SK-N-SH treated with all-trans-retinoic acid at 6 μM for 48 hours (cell line): Measurements from ENCODE around the gene TMEM254.
A peak's percentile ranks its signal among the peaks of the same experiment; 100 is the strongest.

Source experiments
- ATAC-seq: fragments of 200-7000 bp; cut with Tn5 transposase; 3 replicates; pipeline ENCODE4 v1.9.1; 2020; ENCODE audit warnings: mild to moderate bottlenecking, moderate library complexity
- ARNTL ChIP-seq: fragments of 450-650 bp; formaldehyde crosslinking; IDR thresholded peaks from 2 replicates; pipeline ENCODE4 v1.5.0; 2020; ENCODE audit warnings: low read depth, mild to moderate bottlenecking, moderate library complexity, borderline replicate concordance
- BACH2 ChIP-seq: fragments of 250-450 bp; sonication (Bioruptor Pico); IDR thresholded peaks from 2 replicates; pipeline ENCODE4 v1.9.0; 2021; ENCODE audit warnings: mild to moderate bottlenecking, borderline replicate concordance
- CREB5 ChIP-seq: fragments of 250-450 bp; sonication (Bioruptor Pico); IDR thresholded peaks from 2 replicates; pipeline ENCODE4 v1.5.1; 2020; ENCODE audit warnings: low read depth, mild to moderate bottlenecking, moderate library complexity
- CSDC2 ChIP-seq: fragments of 250-450 bp; sonication (Bioruptor Pico); IDR thresholded peaks from 2 replicates; pipeline ENCODE4 v1.5.0; 2020; ENCODE audit warnings: mild to moderate bottlenecking, moderate library complexity
- ESRRG ChIP-seq: fragments of 250-450 bp; sonication (Bioruptor Pico); IDR thresholded peaks from 2 replicates; pipeline ENCODE4 v1.6.1; 2021; ENCODE audit warnings: mild to moderate bottlenecking
- GLIS3 ChIP-seq: fragments of 250-450 bp; sonication (Bioruptor Pico); IDR thresholded peaks from 2 replicates; pipeline ENCODE4 v1.5.0; 2020; ENCODE audit warnings: mild to moderate bottlenecking, moderate library complexity
- ISL1 ChIP-seq: fragments of 250-450 bp; sonication (Bioruptor Pico); IDR thresholded peaks from 2 replicates; pipeline ENCODE4 v2.1.2; 2022; ENCODE audit warnings: mild to moderate bottlenecking, moderate library complexity
- OSR1 ChIP-seq: fragments of 250-450 bp; sonication (Bioruptor Pico); IDR thresholded peaks from 2 replicates; pipeline ENCODE4 v1.8.0; 2022; ENCODE audit warnings: moderate library complexity, mild to moderate bottlenecking, inconsistent platforms
- PATZ1 ChIP-seq: fragments of 250-450 bp; sonication (Bioruptor Pico); IDR thresholded peaks from 2 replicates; pipeline ENCODE4 v1.8.0; 2020; ENCODE audit warnings: mild to moderate bottlenecking, moderate library complexity, borderline replicate concordance
- POU6F1 ChIP-seq: fragments of 250-450 bp; sonication (Bioruptor Pico); IDR thresholded peaks from 2 replicates; pipeline ENCODE4 v1.8.0; 2021; ENCODE audit warnings: low read depth, mild to moderate bottlenecking, moderate library complexity, borderline replicate concordance
- PPARA ChIP-seq: fragments of 250-450 bp; sonication (Bioruptor Pico); IDR thresholded peaks from 2 replicates; pipeline ENCODE4 v1.5.0; 2020; ENCODE audit warnings: mild to moderate bottlenecking, borderline replicate concordance
- RARB ChIP-seq: fragments of 250-450 bp; sonication (Bioruptor Pico); IDR thresholded peaks from 2 replicates; pipeline ENCODE4 v1.8.0; 2021; ENCODE audit warnings: mild to moderate bottlenecking, moderate library complexity
- SNAI2 ChIP-seq: fragments of 250-450 bp; sonication (Bioruptor Pico); IDR thresholded peaks from 2 replicates; pipeline ENCODE4 v1.5.0; 2020; ENCODE audit warnings: mild to moderate bottlenecking, moderate library complexity
- TCF4 ChIP-seq: fragments of 250-450 bp; sonication (Bioruptor Pico); IDR thresholded peaks from 2 replicates; pipeline ENCODE4 v1.8.0; 2021; ENCODE audit warnings: mild to moderate bottlenecking, moderate library complexity, borderline replicate concordance
- TOX ChIP-seq: fragments of 250-450 bp; sonication (Bioruptor Pico); IDR thresholded peaks from 2 replicates; pipeline ENCODE4 v1.8.0; 2021; ENCODE audit warnings: mild to moderate bottlenecking, moderate library complexity, borderline replicate concordance
- ZC3H10 ChIP-seq: fragments of 250-450 bp; sonication (Bioruptor Pico); IDR thresholded peaks from 2 replicates; pipeline ENCODE4 v1.5.1; 2021; ENCODE audit warnings: mild to moderate bottlenecking, moderate library complexity
- ZFP3 ChIP-seq: fragments of 250-450 bp; sonication (Bioruptor Pico); IDR thresholded peaks from 2 replicates; pipeline ENCODE4 v1.5.0; 2020; ENCODE audit warnings: mild to moderate bottlenecking, moderate library complexity
- ZFP30 ChIP-seq: fragments of 450-650 bp; formaldehyde crosslinking; IDR thresholded peaks from 2 replicates; pipeline ENCODE4 v1.5.0; 2022; ENCODE audit warnings: mild to moderate bottlenecking, moderate library complexity
- ZNF565 ChIP-seq: fragments of 450-650 bp; formaldehyde crosslinking; conservative IDR thresholded peaks from 2 replicates; pipeline ENCODE4 v1.5.0; 2020; ENCODE audit warnings: low read depth, mild to moderate bottlenecking, moderate library complexity
- ZNF70 ChIP-seq: fragments of 450-650 bp; formaldehyde crosslinking; IDR thresholded peaks from 2 replicates; pipeline ENCODE4 v1.5.0; 2020; ENCODE audit warnings: mild to moderate bottlenecking, moderate library complexity
- ZNF8 ChIP-seq: fragments of 450-650 bp; formaldehyde crosslinking; IDR thresholded peaks from 2 replicates; pipeline ENCODE4 v1.5.0; 2020; ENCODE audit warnings: mild to moderate bottlenecking, moderate library complexity
- TF ChIP-seq, protein P1 (sequence below): fragments of 250-450 bp; sonication (Bioruptor Pico); IDR thresholded peaks from 2 replicates; pipeline ENCODE4 v1.5.1; 2021; ENCODE audit warnings: mild to moderate bottlenecking, moderate library complexity

The TMEM254 gene

DNA sequence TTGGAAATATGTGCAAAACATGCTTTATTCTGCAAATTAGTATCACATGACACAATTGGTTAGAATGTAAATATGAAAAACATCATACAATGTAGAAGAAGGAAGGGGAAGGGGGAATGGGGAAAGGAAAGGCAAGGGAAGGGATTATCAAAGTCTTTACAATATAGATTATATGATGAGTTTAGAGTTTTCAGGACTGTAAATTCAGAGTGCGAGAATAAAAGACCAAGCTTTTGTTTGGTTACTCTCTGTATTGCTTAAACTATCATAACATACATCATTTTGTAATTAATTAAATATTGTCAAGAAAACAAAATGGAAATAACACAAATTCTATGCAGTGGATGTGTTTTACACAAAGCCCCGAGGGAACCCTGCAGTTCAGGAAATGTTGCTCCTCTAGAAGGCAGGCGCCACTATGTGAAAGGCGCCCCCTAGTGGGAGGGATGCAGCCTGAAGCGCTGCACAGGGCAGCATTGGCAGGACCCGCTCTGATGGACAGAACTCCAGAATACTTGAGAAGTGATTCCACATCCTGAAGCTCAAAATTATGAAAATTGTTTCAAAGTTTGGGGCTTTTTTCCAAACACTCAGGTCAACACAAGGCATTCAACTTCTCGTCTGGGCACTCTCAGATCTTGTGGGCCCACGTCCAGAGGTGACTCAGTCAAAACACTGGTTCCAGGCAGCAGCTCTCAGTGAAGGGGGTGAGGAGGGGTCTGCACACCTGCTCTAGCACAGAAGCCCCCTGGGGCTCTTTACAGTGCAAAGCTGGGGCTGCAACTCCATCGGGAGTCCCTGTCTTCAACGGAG is 31.6 kb upstream of the TMEM254 start:
- peak; percentile 99 for ATAC-seq
- no peak for TF ChIP-seq ZC3H10 (CRISPR knock-in tag)

GRCh38 chr10:80050752-80051151 is 27.7 kb upstream of the TMEM254 start:
- ATAC-seq, result no peak
- TF ChIP-seq ISL1 (CRISPR knock-in tag) (peak; percentile 50), ZFP30 (CRISPR knock-in tag) (no peak)
- TF ChIP-seq, all 23 proteins: peak for 1

DNA sequence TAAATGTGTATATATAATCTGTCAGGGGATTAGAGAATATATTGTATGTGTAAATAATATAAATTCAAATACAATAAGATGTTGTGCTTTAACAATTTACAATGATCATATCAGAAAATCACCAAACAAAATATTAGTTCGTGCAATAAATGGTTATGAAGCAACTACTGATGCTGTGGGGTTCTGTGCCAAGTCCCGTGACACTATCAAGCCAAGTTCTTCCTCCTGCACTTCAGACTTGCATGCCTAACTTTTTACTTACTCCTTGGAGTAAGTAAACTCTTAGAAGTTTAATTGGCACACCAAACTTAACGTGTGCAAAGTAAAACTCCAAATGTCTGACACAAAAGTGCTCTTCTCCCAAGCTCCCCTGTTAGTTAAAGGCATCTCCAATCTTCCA is 26.5 kb upstream of the TMEM254 start:
- TF ChIP-seq ISL1 (CRISPR knock-in tag) (no peak), ZNF8 (no peak), OSR1 (CRISPR knock-in tag) (no peak), ZNF565 (CRISPR knock-in tag) (no peak), RARB (CRISPR knock-in tag) (no peak), PATZ1 (no peak), ZFP30 (CRISPR knock-in tag) (no peak), TCF4 (CRISPR knock-in tag) (no peak), ESRRG (CRISPR knock-in tag) (no peak), GLIS3 (no peak), CSDC2 (no peak), POU6F1 (CRISPR knock-in tag) (no peak), CREB5 (CRISPR knock-in tag) (no peak), ZFP3 (CRISPR knock-in tag) (no peak), SNAI2 (CRISPR knock-in tag) (no peak), PPARA (CRISPR knock-in tag) (no peak), ZNF70 (CRISPR knock-in tag) (no peak)
- TF ChIP-seq, protein P1, sequence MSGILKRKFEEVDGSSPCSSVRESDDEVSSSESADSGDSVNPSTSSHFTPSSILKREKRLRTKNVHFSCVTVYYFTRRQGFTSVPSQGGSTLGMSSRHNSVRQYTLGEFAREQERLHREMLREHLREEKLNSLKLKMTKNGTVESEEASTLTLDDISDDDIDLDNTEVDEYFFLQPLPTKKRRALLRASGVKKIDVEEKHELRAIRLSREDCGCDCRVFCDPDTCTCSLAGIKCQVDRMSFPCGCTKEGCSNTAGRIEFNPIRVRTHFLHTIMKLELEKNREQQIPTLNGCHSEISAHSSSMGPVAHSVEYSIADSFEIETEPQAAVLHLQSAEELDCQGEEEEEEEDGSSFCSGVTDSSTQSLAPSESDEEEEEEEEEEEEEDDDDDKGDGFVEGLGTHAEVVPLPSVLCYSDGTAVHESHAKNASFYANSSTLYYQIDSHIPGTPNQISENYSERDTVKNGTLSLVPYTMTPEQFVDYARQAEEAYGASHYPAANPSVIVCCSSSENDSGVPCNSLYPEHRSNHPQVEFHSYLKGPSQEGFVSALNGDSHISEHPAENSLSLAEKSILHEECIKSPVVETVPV (CRISPR knock-in tag), result no peak
- no peak for ATAC-seq

DNA sequence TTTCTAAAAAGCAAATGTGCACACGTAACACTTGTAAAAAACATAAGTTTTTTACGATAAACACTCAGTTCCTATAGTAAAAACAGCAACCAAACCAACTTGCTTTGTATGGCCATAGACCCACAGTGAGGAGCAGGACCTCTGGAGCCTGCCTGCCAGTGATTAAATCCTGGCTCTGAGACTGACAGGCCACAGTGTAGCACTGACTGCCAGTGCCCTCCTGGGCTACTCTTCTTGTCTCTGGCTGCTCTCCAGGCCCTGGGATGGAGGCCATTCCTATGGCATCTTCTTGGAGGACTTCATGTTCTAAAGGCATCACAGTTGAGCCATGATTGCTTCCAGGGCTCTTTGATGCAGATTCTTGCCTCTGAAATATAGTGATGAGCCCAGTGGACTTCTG is 22.7 kb upstream of the TMEM254 start:
- TF ChIP-seq BACH2 (CRISPR knock-in tag) (no peak), GLIS3 (no peak), SNAI2 (CRISPR knock-in tag) (no peak), RARB (CRISPR knock-in tag) (no peak)
- ATAC-seq, result no peak

GRCh38 chr10:80057171-80057570 is 21.3 kb upstream of the TMEM254 start:
- TF ChIP-seq ARNTL, result no peak
- TF ChIP-seq PPARA (CRISPR knock-in tag), result no peak
- no peak for TF ChIP-seq ZNF8
- TF ChIP-seq TOX, result no peak
- no peak for TF ChIP-seq ISL1 (CRISPR knock-in tag)
- no peak for TF ChIP-seq BACH2 (CRISPR knock-in tag)
- ATAC-seq, result no peak
